ENCODE results near the gene SH3GL3. TPM values are rescaled to one million over a fixed set of nuclear protein-coding genes. Genes with fewer than 3 reads are reported as not detected.

Gene SH3GL3
- total and polyA plus RNA-seq, 2 of the 8 experiments (the other 6 are each of a cell fraction or from before 2014, with no cell fraction given): 14.1 to 19.1 TPM

- WGBS, 2 experiments (ENCODE audit: extremely low coverage in 1 of 2, insufficient coverage in 1 of 2, insufficient read length in 1 of 2, insufficient replicate concordance in 2 of 2, low coverage in 1 of 2, low lambda C conversion rate in 2 of 2, missing lambda C conversion rate in 1 of 2): 85% methylated on average over 10 of the region's 10 CpGs; no CpG with 5 or more reads in 1 of the 2 experiments
- Histone ChIP-seq H4K5ac (ENCODE audit: insufficient read length, low read depth, low read length) (no peak overlapping the region), H2AK5ac (ENCODE audit: low read depth, low read length) (no peak overlapping the region), H4K20me1 (replicated peaks in 1 of 2; ENCODE audit: control insufficient read depth in 1 of 2, insufficient read depth in 2 of 2, low read length in 2 of 2) (no peaks in the 10 kb centered on the region), H2BK120ac (replicated peaks; ENCODE audit: low read depth, low read length) (no peak overlapping the region), H3K56ac (replicated peaks; ENCODE audit: insufficient read length, low read depth, low read length) (no peak overlapping the region), H3K18ac (ENCODE audit: extremely low read depth, low read length) (no peak overlapping the region), H3K4ac (replicated peaks; ENCODE audit: insufficient read length, low read depth, low read length) (no peak overlapping the region), H3K4me2 (ENCODE audit: insufficient read depth in 1 of 2, low read depth in 2 of 2, low read length in 2 of 2) (no peak overlapping the region), H2AFZ (ENCODE audit: low read length) (no peak overlapping the region), H3K4me1 (replicated peaks in 1 of 4; ENCODE audit: control insufficient read depth in 3 of 4, insufficient read depth in 4 of 4, low read length in 3 of 4) (no peaks in the 10 kb centered on the region; a peak in 3 of 7 replicates), H3K23me2 (ENCODE audit: low read depth, low read length) (peaks cover 6% of the 10 kb centered on the region; the same call in 1 of the 2 replicates), H4K8ac (ENCODE audit: extremely low read depth, insufficient read depth, low read length) (no peak overlapping the region), H3K23ac (ENCODE audit: insufficient read length) (no peak overlapping the region), H3K79me2 (ENCODE audit: control insufficient read depth in 1 of 2, insufficient read depth in 2 of 2, low read length in 2 of 2) (no peaks in the 10 kb centered on the region), H3K79me1 (ENCODE audit: low read depth, low read length) (no peaks in the 10 kb centered on the region), H3K9ac (replicated peaks in 1 of 4; ENCODE audit: extremely low read depth in 1 of 4, low read depth in 3 of 4, low read length in 3 of 4) (no peak overlapping the region), H2BK20ac (ENCODE audit: low read length) (no peak overlapping the region), H3K14ac (ENCODE audit: insufficient read length) (no peak overlapping the region), H3K9me3 (ENCODE audit: insufficient read depth in 2 of 2, low read depth in 1 of 2, low read length in 1 of 2) (no peaks in the 10 kb centered on the region), H2BK5ac (ENCODE audit: low read depth, low read length) (no peak overlapping the region), H4K91ac (replicated peaks; ENCODE audit: insufficient read length, low read length) (no peak overlapping the region), H2BK15ac (ENCODE audit: low read length) (no peak overlapping the region), H3K36me3 (ENCODE audit: control insufficient read depth in 2 of 4, insufficient read depth in 4 of 4, low read length in 3 of 4) (no peaks in the 10 kb centered on the region), H3K27ac (ENCODE audit: low read depth, low read length) (no peak overlapping the region), H2BK12ac (ENCODE audit: low read depth, low read length) (no peak overlapping the region), H3K27me3 (replicated peaks in 1 of 4; ENCODE audit: control insufficient read depth in 3 of 4, extremely low read depth in 1 of 4, insufficient read depth in 3 of 4, low read length in 3 of 4) (peaks cover 8 to 24% (median 21%) of the 10 kb centered on the region in 4 experiments), H3K4me3 (ENCODE audit: extremely low read depth in 1 of 4, insufficient read depth in 2 of 4, low read depth in 3 of 4, low read length in 4 of 4) (no peak overlapping the region)
- FAIRE-seq (no peak), DNase-seq (ENCODE audit: low read depth in 1 of 2, low spot score in 2 of 2) (no peak)
- CTCF ChIA-PET (ENCODE audit: partially characterized antibody): interaction anchor here (0.7 to 3.3 kb wide), 31 partner anchors 10 to 376 kb away, joined by 3 to 20 read pairs (median 4); no protein-coding TSS in a partner anchor
- POLR2A ChIA-PET (ENCODE audit: partially characterized antibody): no interaction called here
Observed at GRCh38 chr15:83658430-83659416, 211.6 kb downstream of the SH3GL3 start.

Measured in H1 (cell line).